ENCODE data around the gene EPC1. TPM values are rescaled to one million over a fixed set of nuclear protein-coding genes. Genes with fewer than 3 reads are reported as not detected.

EPC1 gene
- total RNA-seq, 3 donors from 2014 or later = 33.7 to 47.9 (median 46.9) TPM

- DNase-seq (no peak), ATAC-seq (no peak)
- H3K4me3 ChIP-seq = no peak overlapping the region
- intact Hi-C loops (cut with DNase I, micrococcal nuclease) = no loop called here
- no peak for TF ChIP-seq CTCF (IDR thresholded peaks at IDR 0.05)
- no peaks in the 10 kb centered on the region for H3K9me3 ChIP-seq
- no peaks in the 10 kb centered on the region for H3K36me3 ChIP-seq (ENCODE audit: low read depth)
- H3K4me1 ChIP-seq (ENCODE audit: low read depth) = peaks cover 63% of the 10 kb centered on the region
These were observed 8.7 kb downstream of the EPC1 start for GRCh38 chr10:32338262-32338661.

- H3K4me1 ChIP-seq (ENCODE audit: low read depth) = peaks cover 68% of the 10 kb centered on the region
- H3K9me3 ChIP-seq = no peaks in the 10 kb centered on the region
- no peak overlapping the region for H3K4me3 ChIP-seq
- no peak for ATAC-seq
- no peak for DNase-seq
- no peaks in the 10 kb centered on the region for H3K36me3 ChIP-seq (ENCODE audit: low read depth)
- intact Hi-C loops (cut with DNase I, micrococcal nuclease) = no loop called here
- no peak for TF ChIP-seq CTCF (IDR thresholded peaks at IDR 0.05)
These were observed 9.6 kb downstream of the EPC1 start for GRCh38 chr10:32337350-32337749.

- Histone ChIP-seq H3K9me3 (no peaks in the 10 kb centered on the region), H3K36me3 (ENCODE audit: low read depth) (no peaks in the 10 kb centered on the region), H3K4me1 (ENCODE audit: low read depth) (peaks cover 85% of the 10 kb centered on the region), H3K4me3 (no peak overlapping the region)
- no peak for ATAC-seq
- intact Hi-C loops (cut with DNase I, micrococcal nuclease) = no loop called here
- no peak for TF ChIP-seq CTCF (IDR thresholded peaks at IDR 0.05)
- DNase-seq = no peak
These were observed 13.1 kb downstream of the EPC1 start for GRCh38 chr10:32333849-32334248.

GRCh38 chr10:32332299-32332750 lies 14.6 kb downstream of the EPC1 start:
- Histone ChIP-seq H3K4me1 (ENCODE audit: low read depth) (peaks cover 79% of the 10 kb centered on the region), H3K4me3 (no peak overlapping the region), H3K9me3 (no peaks in the 10 kb centered on the region), H3K36me3 (ENCODE audit: low read depth) (no peaks in the 10 kb centered on the region)
- no peak for TF ChIP-seq CTCF (IDR thresholded peaks at IDR 0.05)
- no peak for DNase-seq
- intact Hi-C loops (cut with DNase I, micrococcal nuclease) = no loop called here
- ATAC-seq = peak; percentile 88

GRCh38 chr10:32331606-32332005 lies 15.4 kb downstream of the EPC1 start:
- no peak for TF ChIP-seq CTCF (IDR thresholded peaks at IDR 0.05)
- H3K36me3 ChIP-seq (ENCODE audit: low read depth) = no peaks in the 10 kb centered on the region
- no peak overlapping the region for H3K4me3 ChIP-seq
- ATAC-seq (no peak), DNase-seq (no peak)
- H3K4me1 ChIP-seq (ENCODE audit: low read depth) = peaks cover 75% of the 10 kb centered on the region
- no peaks in the 10 kb centered on the region for H3K9me3 ChIP-seq
- intact Hi-C loops (cut with DNase I, micrococcal nuclease) = no loop called here

- DNase-seq = no peak
- no peak for ATAC-seq
- no peaks in the 10 kb centered on the region for H3K9me3 ChIP-seq
- TF ChIP-seq CTCF (IDR thresholded peaks at IDR 0.05) = no peak
- intact Hi-C loops (cut with DNase I, micrococcal nuclease) = no loop called here
- H3K36me3 ChIP-seq (ENCODE audit: low read depth) = no peaks in the 10 kb centered on the region
- H3K4me1 ChIP-seq (ENCODE audit: low read depth) = peaks cover 67% of the 10 kb centered on the region
- no peak overlapping the region for H3K4me3 ChIP-seq
These were observed 16.7 kb downstream of the EPC1 start for GRCh38 chr10:32330214-32330613.
